ENCODE results near the gene IFITM2. TPM values are rescaled to one million over a fixed set of nuclear protein-coding genes. Genes with fewer than 3 reads are reported as not detected.

The IFITM2 gene
- total RNA-seq (2022; extraction: Qiagen RNA extraction), result 57.4 to 69.3 TPM (median 61.5 TPM) in 5 replicates

GRCh38 chr11:307766-308708, at the start of gene IFITM2:
IFITM2 (plus strand) TSS chr11:307816; CDS start chr11:308193, 377 bp downstream.

GRCh38 chr11:278001-278951, 29.3 kb upstream of the IFITM2 start, which contains the start of gene NLRP6:
NLRP6 (plus strand) TSS chr11:278407; CDS start chr11:278570, 163 bp downstream.

DNA sequence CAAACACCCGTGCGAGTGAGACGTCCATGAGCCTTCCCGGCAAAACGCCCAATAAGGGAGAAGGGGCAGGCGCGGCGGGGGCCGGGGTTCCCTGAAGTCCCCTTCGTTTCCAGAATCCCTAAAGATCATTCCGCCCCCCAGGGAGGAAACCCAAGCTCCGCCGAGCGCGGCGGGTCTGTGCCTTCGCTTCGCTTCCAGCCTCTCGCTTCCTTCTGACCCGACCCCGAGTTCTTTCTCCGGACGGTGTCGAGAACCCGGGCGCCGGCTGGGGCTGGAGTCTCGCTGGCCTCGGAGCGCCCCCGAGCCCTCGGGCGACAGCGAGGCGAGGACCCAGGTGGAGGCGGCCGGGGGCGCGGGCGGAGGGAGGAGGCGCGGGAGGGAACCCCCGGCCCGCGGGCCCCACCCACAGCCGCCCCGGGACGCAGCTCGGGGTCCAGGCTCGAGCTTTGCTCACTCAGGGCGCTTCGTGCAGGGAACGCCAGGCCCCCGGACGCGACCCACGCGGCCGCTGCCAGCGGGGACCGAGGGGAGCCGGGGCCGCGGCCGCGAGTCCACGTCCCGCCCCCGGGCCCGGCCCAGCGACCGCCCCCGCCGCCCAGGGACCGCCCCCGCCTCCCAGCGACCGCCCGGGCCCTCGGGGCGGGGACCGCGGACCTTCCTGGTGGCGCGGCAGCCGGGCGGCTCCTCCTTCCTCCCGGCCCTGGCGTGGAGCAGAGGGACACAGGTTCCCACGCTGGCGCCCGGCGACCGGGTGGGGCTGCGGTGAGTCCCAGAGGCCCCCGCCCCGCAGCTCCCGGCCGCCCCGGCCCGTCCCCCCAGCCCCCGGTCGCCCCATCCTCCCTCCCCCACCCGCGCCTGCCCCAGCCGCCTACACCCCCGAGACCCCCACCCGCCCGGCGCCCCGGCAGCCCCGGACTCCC, 18.9 kb upstream of the IFITM2 start, which contains the start of gene PGGHG:
Gene PGGHG, plus strand, starts transcription at position 649 of the 920 bp plus-strand sequence. CDS start 691 bp downstream, outside the sequence.

DNA sequence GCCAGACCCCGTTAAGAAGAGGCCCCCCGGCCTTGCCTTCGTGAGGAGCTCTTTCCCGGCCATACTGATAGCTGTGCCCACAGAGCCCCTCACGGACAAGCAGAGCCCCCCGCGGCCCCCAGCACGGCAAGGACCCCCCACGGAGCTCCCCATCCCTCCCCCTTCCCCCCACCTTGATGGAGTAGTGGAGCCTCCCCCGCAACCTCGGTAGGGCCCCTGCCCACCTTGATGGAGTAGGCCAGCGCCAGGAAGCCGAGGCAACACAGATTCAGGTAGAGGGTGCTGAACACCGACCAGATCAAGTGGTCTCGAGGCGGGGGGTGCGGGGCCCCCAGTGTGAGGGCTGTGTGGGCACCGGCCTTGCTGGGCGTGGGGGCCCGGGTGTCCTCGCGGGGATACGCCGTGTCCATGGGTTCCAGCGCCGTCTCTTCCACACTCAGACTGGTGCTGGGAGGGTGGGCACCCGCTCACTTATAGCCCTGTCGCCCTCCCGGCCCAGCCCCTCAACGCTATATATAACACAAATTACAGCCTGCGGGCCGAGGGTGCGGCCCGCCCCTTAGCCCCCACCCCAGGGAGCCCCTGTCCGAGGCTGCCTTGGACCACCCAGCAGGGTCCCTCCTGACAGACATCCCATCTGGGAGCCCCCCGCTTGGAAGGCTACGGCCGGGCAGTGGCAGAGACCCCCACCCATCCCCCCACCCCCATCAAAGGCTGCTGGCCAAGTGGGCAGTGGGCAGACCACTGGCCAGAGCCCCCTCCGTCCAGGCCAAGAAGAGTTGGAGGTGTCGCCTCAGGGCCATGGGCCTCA, 8.3 kb upstream of the IFITM2 start, which contains the start of gene IFITM5:
Gene IFITM5, minus strand, starts transcription at position 446 of the 811 bp plus-strand sequence. Its CDS starts 36 bp downstream, at position 410.

DNA sequence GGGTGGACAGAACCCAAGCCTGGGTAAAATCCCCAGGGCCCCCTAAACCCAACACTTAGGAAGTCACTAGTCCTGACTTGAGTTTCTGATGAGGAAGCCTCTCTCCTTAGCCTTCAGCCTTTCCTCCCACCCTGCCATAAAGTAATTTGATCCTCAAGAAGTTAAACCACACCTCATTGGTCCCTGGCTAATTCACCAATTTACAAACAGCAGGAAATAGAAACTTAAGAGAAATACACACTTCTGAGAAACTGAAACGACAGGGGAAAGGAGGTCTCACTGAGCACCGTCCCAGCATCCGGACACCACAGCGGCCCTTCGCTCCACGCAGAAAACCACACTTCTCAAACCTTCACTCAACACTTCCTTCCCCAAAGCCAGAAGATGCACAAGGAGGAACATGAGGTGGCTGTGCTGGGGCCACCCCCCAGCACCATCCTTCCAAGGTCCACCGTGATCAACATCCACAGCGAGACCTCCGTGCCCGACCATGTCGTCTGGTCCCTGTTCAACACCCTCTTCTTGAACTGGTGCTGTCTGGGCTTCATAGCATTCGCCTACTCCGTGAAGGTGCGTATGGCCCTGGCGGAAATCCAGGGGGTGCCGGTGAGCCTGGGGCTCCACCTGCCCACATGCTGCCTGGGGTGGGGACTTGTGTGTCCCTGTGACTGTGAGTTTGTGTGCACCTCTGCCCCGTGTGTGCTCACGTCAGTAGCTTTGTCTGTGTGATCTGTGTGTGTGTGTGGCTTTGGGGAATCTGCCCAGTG, 6.4 kb downstream of the IFITM2 start, which contains the start of gene IFITM1:
Gene IFITM1, plus strand, starts transcription at position 254 of the 767 bp plus-strand sequence. Its CDS starts 131 bp downstream, at position 385.

Other genes starting within 250 kb of the IFITM2 start
- not detected in 5 replicates for gene SCGB1C1, start 114.7 kb upstream of the IFITM2 start, total RNA-seq (2022; extraction: Qiagen RNA extraction)
- gene BET1L, start 100.4 kb upstream of the IFITM2 start, total RNA-seq (2022; extraction: Qiagen RNA extraction), result 41.3 to 47.1 TPM (median 45.4 TPM) in 5 replicates
- gene RIC8A, start 100.1 kb upstream of the IFITM2 start, total RNA-seq (2022; extraction: Qiagen RNA extraction), result 118 to 135 TPM (median 122 TPM) in 5 replicates
- gene SIRT3, start 71.5 kb upstream of the IFITM2 start, total RNA-seq (2022; extraction: Qiagen RNA extraction), result 18.3 to 23.6 TPM (median 22.7 TPM) in 5 replicates
- gene PSMD13, start 70.8 kb upstream of the IFITM2 start, total RNA-seq (2022; extraction: Qiagen RNA extraction), result 157 to 204 TPM (median 164 TPM) in 5 replicates
- gene NLRP6, start 29.4 kb upstream of the IFITM2 start, total RNA-seq (2022; extraction: Qiagen RNA extraction), result 0.03 TPM in 1 of 5 replicates, not detected in the others
- 6.1 to 13.2 TPM (median 9.8 TPM) in 5 replicates for gene PGGHG, start 18.7 kb upstream of the IFITM2 start, total RNA-seq (2022; extraction: Qiagen RNA extraction)
- not detected in 5 replicates for gene IFITM5, start 8.3 kb upstream of the IFITM2 start, total RNA-seq (2022; extraction: Qiagen RNA extraction)
- 0.26 to 0.37 TPM (median 0.29 TPM) in 5 replicates for gene IFITM1, start 6.2 kb downstream of the IFITM2 start, total RNA-seq (2022; extraction: Qiagen RNA extraction)
- gene IFITM3, start 13.0 kb downstream of the IFITM2 start, total RNA-seq (2022; extraction: Qiagen RNA extraction), result 19.8 to 37.9 TPM (median 31.0 TPM) in 5 replicates
- 9.8 to 19.5 TPM (median 14.0 TPM) in 5 replicates for gene B4GALNT4, start 61.7 kb downstream of the IFITM2 start, total RNA-seq (2022; extraction: Qiagen RNA extraction)
- gene PKP3, start 86.4 kb downstream of the IFITM2 start, total RNA-seq (2022; extraction: Qiagen RNA extraction), result 30.1 to 40.1 TPM (median 38.2 TPM) in 5 replicates
- 57.4 to 92.9 TPM (median 91.1 TPM) in 5 replicates for gene SIGIRR, start 107.2 kb downstream of the IFITM2 start, total RNA-seq (2022; extraction: Qiagen RNA extraction)
- gene ANO9, start 134.2 kb downstream of the IFITM2 start, total RNA-seq (2022; extraction: Qiagen RNA extraction), result 0.44 to 1.1 TPM (median 0.70 TPM) in 5 replicates
- gene PTDSS2, start 142.5 kb downstream of the IFITM2 start, total RNA-seq (2022; extraction: Qiagen RNA extraction), result 34.6 to 45.9 TPM (median 44.3 TPM) in 5 replicates
- 144 to 193 TPM (median 179 TPM) in 5 replicates for gene RNH1, start 199.4 kb downstream of the IFITM2 start, total RNA-seq (2022; extraction: Qiagen RNA extraction)
- 118 to 183 TPM (median 159 TPM) in 5 replicates for gene HRAS, start 227.8 kb downstream of the IFITM2 start, total RNA-seq (2022; extraction: Qiagen RNA extraction)
- gene LRRC56, start 229.7 kb downstream of the IFITM2 start, total RNA-seq (2022; extraction: Qiagen RNA extraction), result 0.65 to 1.1 TPM (median 0.94 TPM) in 5 replicates